Measurements from ENCODE around the gene EFNB3.
A peak's percentile ranks its signal among the peaks of the same experiment; 100 is the strongest.

The EFNB3 gene

DNA sequence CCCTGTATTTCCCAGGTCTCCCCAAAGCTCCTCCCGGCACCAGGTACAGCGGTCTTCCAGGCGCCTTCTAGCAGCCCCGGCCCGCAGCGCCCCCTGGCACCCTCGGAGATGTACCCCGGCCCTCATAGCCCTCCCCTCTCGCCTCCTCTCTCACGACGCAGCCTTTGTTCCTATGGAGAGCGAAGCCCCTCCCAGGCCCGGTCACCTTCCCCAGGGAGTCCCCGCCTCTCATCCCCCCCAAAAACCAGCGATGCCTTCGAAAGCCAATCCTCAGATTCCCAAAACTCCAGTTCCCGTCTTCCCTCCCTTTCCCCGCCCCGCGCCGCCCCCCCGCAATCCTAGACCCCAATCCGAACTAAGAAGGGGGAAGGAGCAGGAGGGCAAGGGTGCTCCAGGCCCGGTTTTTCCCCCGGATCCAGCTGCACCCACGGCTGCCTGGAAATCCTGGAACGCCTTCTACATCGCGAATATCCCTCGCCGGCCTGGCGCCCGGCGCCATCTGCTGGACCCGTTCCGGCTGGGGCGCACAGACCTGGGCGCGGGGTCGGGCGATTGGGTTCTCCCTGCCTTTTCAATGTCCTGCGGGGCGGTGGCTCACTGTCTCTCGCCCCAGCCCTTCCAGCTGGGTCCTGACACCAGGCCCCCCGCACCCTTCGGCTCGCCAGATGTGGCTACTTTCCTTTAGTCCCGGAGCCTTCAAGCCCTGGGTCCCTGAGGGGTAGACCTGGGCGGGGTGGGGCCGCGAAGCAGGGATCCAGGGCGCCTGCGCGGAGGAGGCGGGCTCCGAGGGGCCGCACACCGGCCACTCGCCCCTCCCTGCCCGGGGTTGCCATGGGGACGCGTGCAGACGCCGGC is 12.1 kb downstream of the EFNB3 start, which contains the start of gene DNAH2 (continued):
- TF ChIP-seq REPIN1 (tag by site-specific recombination; IDR thresholded peaks at IDR 0.05; ENCODE audit: low read depth) (peak; percentile 78; the same call in 1 of the 2 replicates), SP2 (tag by site-specific recombination; IDR thresholded peaks at IDR 0.05) (peak; percentile 85), MYNN (tag by site-specific recombination; IDR thresholded peaks at IDR 0.05; ENCODE audit: borderline replicate concordance) (no peak), IKZF3 (tag by site-specific recombination; IDR thresholded peaks at IDR 0.05) (peak; percentile 77; the same call in 1 of the 2 replicates), ZNF664 (tag by site-specific recombination; IDR thresholded peaks at IDR 0.05) (no peak), HOXD13 (CRISPR knock-in tag; IDR thresholded peaks at IDR 0.05; ENCODE audit: borderline replicate concordance) (no peak), ZNF837 (tag by site-specific recombination; IDR thresholded peaks at IDR 0.05) (no peak), ZFP37 (tag by site-specific recombination; IDR thresholded peaks at IDR 0.05) (peak; percentile 97), ZNF23 (tag by site-specific recombination; IDR thresholded peaks at IDR 0.05; ENCODE audit: borderline replicate concordance) (no peak), ZNF280C (tag by site-specific recombination; IDR thresholded peaks at IDR 0.05) (no peak), PBX3 (CRISPR knock-in tag; IDR thresholded peaks at IDR 0.05) (no peak), GLI4 (tag by site-specific recombination; IDR thresholded peaks at IDR 0.05) (peak; percentile 90), SP7 (tag by site-specific recombination; IDR thresholded peaks at IDR 0.05) (peak; percentile 89), ZNF211 (tag by site-specific recombination; IDR thresholded peaks at IDR 0.05; ENCODE audit: low read depth) (no peak), GLIS1 (tag by site-specific recombination; IDR thresholded peaks at IDR 0.05) (peak; percentile 90), ZBTB10 (tag by site-specific recombination; IDR thresholded peaks at IDR 0.05) (peak; percentile 93), ZNF830 (tag by site-specific recombination; IDR thresholded peaks at IDR 0.05; ENCODE audit: low read depth) (no peak)
- TF ChIP-seq, protein P1, sequence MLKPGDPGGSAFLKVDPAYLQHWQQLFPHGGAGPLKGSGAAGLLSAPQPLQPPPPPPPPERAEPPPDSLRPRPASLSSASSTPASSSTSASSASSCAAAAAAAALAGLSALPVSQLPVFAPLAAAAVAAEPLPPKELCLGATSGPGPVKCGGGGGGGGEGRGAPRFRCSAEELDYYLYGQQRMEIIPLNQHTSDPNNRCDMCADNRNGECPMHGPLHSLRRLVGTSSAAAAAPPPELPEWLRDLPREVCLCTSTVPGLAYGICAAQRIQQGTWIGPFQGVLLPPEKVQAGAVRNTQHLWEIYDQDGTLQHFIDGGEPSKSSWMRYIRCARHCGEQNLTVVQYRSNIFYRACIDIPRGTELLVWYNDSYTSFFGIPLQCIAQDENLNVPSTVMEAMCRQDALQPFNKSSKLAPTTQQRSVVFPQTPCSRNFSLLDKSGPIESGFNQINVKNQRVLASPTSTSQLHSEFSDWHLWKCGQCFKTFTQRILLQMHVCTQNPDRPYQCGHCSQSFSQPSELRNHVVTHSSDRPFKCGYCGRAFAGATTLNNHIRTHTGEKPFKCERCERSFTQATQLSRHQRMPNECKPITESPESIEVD (tag by site-specific recombination; IDR thresholded peaks at IDR 0.05) = no peak
- TF ChIP-seq, protein P2, sequence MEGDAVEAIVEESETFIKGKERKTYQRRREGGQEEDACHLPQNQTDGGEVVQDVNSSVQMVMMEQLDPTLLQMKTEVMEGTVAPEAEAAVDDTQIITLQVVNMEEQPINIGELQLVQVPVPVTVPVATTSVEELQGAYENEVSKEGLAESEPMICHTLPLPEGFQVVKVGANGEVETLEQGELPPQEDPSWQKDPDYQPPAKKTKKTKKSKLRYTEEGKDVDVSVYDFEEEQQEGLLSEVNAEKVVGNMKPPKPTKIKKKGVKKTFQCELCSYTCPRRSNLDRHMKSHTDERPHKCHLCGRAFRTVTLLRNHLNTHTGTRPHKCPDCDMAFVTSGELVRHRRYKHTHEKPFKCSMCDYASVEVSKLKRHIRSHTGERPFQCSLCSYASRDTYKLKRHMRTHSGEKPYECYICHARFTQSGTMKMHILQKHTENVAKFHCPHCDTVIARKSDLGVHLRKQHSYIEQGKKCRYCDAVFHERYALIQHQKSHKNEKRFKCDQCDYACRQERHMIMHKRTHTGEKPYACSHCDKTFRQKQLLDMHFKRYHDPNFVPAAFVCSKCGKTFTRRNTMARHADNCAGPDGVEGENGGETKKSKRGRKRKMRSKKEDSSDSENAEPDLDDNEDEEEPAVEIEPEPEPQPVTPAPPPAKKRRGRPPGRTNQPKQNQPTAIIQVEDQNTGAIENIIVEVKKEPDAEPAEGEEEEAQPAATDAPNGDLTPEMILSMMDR (tag by site-specific recombination; IDR thresholded peaks at IDR 0.05) = peak; percentile 96
- TF ChIP-seq, protein P3, sequence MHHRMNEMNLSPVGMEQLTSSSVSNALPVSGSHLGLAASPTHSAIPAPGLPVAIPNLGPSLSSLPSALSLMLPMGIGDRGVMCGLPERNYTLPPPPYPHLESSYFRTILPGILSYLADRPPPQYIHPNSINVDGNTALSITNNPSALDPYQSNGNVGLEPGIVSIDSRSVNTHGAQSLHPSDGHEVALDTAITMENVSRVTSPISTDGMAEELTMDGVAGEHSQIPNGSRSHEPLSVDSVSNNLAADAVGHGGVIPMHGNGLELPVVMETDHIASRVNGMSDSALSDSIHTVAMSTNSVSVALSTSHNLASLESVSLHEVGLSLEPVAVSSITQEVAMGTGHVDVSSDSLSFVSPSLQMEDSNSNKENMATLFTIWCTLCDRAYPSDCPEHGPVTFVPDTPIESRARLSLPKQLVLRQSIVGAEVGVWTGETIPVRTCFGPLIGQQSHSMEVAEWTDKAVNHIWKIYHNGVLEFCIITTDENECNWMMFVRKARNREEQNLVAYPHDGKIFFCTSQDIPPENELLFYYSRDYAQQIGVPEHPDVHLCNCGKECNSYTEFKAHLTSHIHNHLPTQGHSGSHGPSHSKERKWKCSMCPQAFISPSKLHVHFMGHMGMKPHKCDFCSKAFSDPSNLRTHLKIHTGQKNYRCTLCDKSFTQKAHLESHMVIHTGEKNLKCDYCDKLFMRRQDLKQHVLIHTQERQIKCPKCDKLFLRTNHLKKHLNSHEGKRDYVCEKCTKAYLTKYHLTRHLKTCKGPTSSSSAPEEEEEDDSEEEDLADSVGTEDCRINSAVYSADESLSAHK (tag by site-specific recombination; IDR thresholded peaks at IDR 0.05) = peak; percentile 62; the same call in 1 of the 2 replicates
- TF ChIP-seq, protein P4, sequence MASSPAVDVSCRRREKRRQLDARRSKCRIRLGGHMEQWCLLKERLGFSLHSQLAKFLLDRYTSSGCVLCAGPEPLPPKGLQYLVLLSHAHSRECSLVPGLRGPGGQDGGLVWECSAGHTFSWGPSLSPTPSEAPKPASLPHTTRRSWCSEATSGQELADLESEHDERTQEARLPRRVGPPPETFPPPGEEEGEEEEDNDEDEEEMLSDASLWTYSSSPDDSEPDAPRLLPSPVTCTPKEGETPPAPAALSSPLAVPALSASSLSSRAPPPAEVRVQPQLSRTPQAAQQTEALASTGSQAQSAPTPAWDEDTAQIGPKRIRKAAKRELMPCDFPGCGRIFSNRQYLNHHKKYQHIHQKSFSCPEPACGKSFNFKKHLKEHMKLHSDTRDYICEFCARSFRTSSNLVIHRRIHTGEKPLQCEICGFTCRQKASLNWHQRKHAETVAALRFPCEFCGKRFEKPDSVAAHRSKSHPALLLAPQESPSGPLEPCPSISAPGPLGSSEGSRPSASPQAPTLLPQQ (tag by site-specific recombination; IDR thresholded peaks at IDR 0.05) = peak; percentile 97
- TF ChIP-seq, protein P5, sequence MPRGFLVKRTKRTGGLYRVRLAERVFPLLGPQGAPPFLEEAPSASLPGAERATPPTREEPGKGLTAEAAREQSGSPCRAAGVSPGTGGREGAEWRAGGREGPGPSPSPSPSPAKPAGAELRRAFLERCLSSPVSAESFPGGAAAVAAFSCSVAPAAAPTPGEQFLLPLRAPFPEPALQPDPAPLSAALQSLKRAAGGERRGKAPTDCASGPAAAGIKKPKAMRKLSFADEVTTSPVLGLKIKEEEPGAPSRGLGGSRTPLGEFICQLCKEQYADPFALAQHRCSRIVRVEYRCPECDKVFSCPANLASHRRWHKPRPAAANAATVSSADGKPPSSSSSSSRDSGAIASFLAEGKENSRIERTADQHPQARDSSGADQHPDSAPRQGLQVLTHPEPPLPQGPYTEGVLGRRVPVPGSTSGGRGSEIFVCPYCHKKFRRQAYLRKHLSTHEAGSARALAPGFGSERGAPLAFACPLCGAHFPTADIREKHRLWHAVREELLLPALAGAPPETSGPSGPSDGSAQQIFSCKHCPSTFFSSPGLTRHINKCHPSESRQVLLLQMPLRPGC (tag by site-specific recombination; IDR thresholded peaks at IDR 0.05) = peak; percentile 89

Measured in HEK293 (cell line).